Measurements from ENCODE around the gene MRC2. TPM values are rescaled to one million over a fixed set of nuclear protein-coding genes. Genes with fewer than 3 reads are reported as not detected.

The MRC2 gene
- total RNA-seq, 4 donors from 2014 or later: 10.6 to 40.5 (median 21.6) TPM

- no peak for TF ChIP-seq CTCF (IDR thresholded peaks at IDR 0.05; ENCODE audit: low read depth)
Observed at GRCh38 chr17:62718429-62718828, 91.0 kb downstream of the MRC2 start.

GRCh38 chr17:62719586-62719985, 92.1 kb downstream of the MRC2 start:
- no peak for TF ChIP-seq CTCF (IDR thresholded peaks at IDR 0.05; ENCODE audit: low read depth)

- TF ChIP-seq CTCF (IDR thresholded peaks at IDR 0.05; ENCODE audit: low read depth): no peak
Observed at GRCh38 chr17:62720126-62720850, 92.8 kb downstream of the MRC2 start.

GRCh38 chr17:62722625-62723024, 95.2 kb downstream of the MRC2 start:
- no peak for TF ChIP-seq CTCF (IDR thresholded peaks at IDR 0.05; ENCODE audit: low read depth)

GRCh38 chr17:62723842-62724241, 96.4 kb downstream of the MRC2 start:
- TF ChIP-seq CTCF (IDR thresholded peaks at IDR 0.05; ENCODE audit: low read depth): no peak

- TF ChIP-seq CTCF (IDR thresholded peaks at IDR 0.05; ENCODE audit: low read depth): no peak
Observed at GRCh38 chr17:62724398-62725146, 97.1 kb downstream of the MRC2 start.

GRCh38 chr17:62725791-62726249, 98.3 kb downstream of the MRC2 start:
- TF ChIP-seq CTCF (IDR thresholded peaks at IDR 0.05; ENCODE audit: low read depth): no peak
